H1 (cell line): ENCODE results near the gene COL8A2. TPM values are rescaled to one million over a fixed set of nuclear protein-coding genes. Genes with fewer than 3 reads are reported as not detected.
A peak's percentile ranks its signal among the peaks of the same experiment; 100 is the strongest.

ENCODE experiments used
- BCL11A ChIP-seq, 2 experiments: IDR thresholded peaks; one replicate each; pipeline ENCODE4 v1.6.1; 2011; ENCODE audit warnings: low read depth in 2 of 2, low read length in 2 of 2, mild to moderate bottlenecking in 2 of 2
- CHD7 ChIP-seq: fragments of 300-600 bp; sonication (generic); IDR thresholded peaks from 2 replicates; pipeline ENCODE4 v1.7.1; 2012; ENCODE audit warnings: low read length, moderate library complexity, mild to moderate bottlenecking, inconsistent platforms; ENCODE audit not compliant: insufficient replicate concordance
- EP300 ChIP-seq, 2 experiments: IDR thresholded peaks; 1 replicate in 1 of 2; 2 replicates in 1 of 2; pipeline ENCODE4 v1.6.1; 2011 to 2012; ENCODE audit warnings: low read depth in 2 of 2, low read length in 2 of 2, mild to moderate bottlenecking in 2 of 2, borderline replicate concordance in 1 of 2, inconsistent platforms in 1 of 2, moderate library complexity in 1 of 2
- GABPA ChIP-seq: IDR thresholded peaks from 2 replicates; pipeline ENCODE4 v1.6.1; 2011; ENCODE audit warnings: mild to moderate bottlenecking, low read length, moderate library complexity, borderline replicate concordance; ENCODE audit not compliant: insufficient read depth
- RBBP5 ChIP-seq: IDR thresholded peaks from 2 replicates; pipeline ENCODE4 v1.7.1; 2012; ENCODE audit warnings: low read depth, mild to moderate bottlenecking, inconsistent platforms, low read length, moderate library complexity, borderline replicate concordance
- RXRA ChIP-seq: IDR thresholded peaks from 2 replicates; pipeline ENCODE4 v1.6.1; 2011; ENCODE audit warnings: low read depth, mild to moderate bottlenecking, low read length, moderate library complexity; ENCODE audit not compliant: insufficient read depth
- SAP30 ChIP-seq: fragments of 300-600 bp; sonication (generic); IDR thresholded peaks from 2 replicates; pipeline ENCODE4 v1.7.1; 2012; ENCODE audit warnings: low read length, moderate library complexity, mild to moderate bottlenecking, inconsistent platforms; ENCODE audit not compliant: insufficient read depth, insufficient replicate concordance
- TAF7 ChIP-seq: optimal IDR thresholded peaks from 2 replicates; pipeline ENCODE3; 2011; ENCODE audit warnings: low read depth, mild to moderate bottlenecking, inconsistent platforms, low read length, moderate library complexity, borderline replicate concordance
- polyA plus RNA-seq, 7 experiments: library from polyadenylated mRNA; depleted of rRNA in 3 of 7; stranded (reverse) in 5 of 7; unstranded in 2 of 7; fragments of >200 nt in 5 of 7; fragments of 200-250 nt in 2 of 7; gene quantifications; 1 replicate in 5 of 7; 2 replicates in 1 of 7; 4 replicates in 1 of 7; pipeline versions ENCODE4 v1.2.1 to v1.2.3, GENCODE V29; 2011 to 2013; ENCODE audit warnings: missing spikeins in 2 of 7, mixed read lengths in 2 of 7
- total RNA-seq: library from RNA; stranded (reverse); fragmentation: NEBNext Ultra II Directional; extraction: Animal tissue kit (Norgen Biotek cat#: 25700); gene quantifications from 2 replicates; pipeline ENCODE4 v1.2.1, GENCODE V29; 2021

The COL8A2 gene
- total and polyA plus RNA-seq, 2 of the 8 experiments (the other 6 are each of a cell fraction or from before 2014, with no cell fraction given) = 2.1 to 2.8 TPM

GRCh38 chr1:36088577-36089392 is 36.2 kb downstream of the COL8A2 start, which contains the start of gene ADPRS (continued):
- no peak for TF ChIP-seq CHD7
- peak; percentile 81 for TF ChIP-seq SAP30
- TF ChIP-seq GABPA = peak; percentile 98
- TF ChIP-seq RXRA = no peak
- peak; percentile 99 for TF ChIP-seq RBBP5
- peak; percentile 96 for TF ChIP-seq TAF7
- TF ChIP-seq BCL11A (IDR thresholded peaks at IDR 0.05; ENCODE audit: low read depth in 2 of 2, low read length in 2 of 2) = no peak
- TF ChIP-seq EP300 (IDR thresholded peaks at IDR 0.05; ENCODE audit: borderline replicate concordance in 1 of 2, low read depth in 2 of 2, low read length in 2 of 2) = peak in 1 of 2 experiments; percentile 81; a peak in 1 of 3 replicates
